ENCODE results near the gene ITCH. TPM values are rescaled to one million over a fixed set of nuclear protein-coding genes. Genes with fewer than 3 reads are reported as not detected.

The ITCH gene
- total RNA-seq, 2 experiments from 2014 or later: 41.4 to 43.5 TPM

- ATAC-seq (no peak), DNase-seq (no peak)
- H3K4me3 Mint-ChIP-seq: no peak overlapping the region
- intact Hi-C loops (cut with DNase I, micrococcal nuclease): no loop called here
- H3K4me1 Mint-ChIP-seq: peaks cover 19% of the 10 kb centered on the region
- POLR2A ChIA-PET: interaction anchor here (0.8 to 1.5 kb wide), 3 partner anchors 15 to 204 kb away, joined by 3 to 5 read pairs (median 4); partner anchors contain the start of genes DYNLRB1 and MAP1LC3A
- H3K27ac Mint-ChIP-seq: no peak overlapping the region
- H3K27me3 Mint-ChIP-seq: no peaks in the 10 kb centered on the region
- CTCF ChIA-PET: interaction anchor here (0.8 to 3.8 kb wide), 5 partner anchors 9 to 232 kb away, joined by 3 to 17 read pairs (median 6); no protein-coding TSS in a partner anchor
- peaks cover 15% of the 10 kb centered on the region for H3K36me3 Mint-ChIP-seq (ENCODE audit: low read depth)
- no peaks in the 10 kb centered on the region for H3K9me3 Mint-ChIP-seq (ENCODE audit: low read depth)
These were observed 180.5 kb downstream of the ITCH start for GRCh38 chr20:34543463-34544056.

GRCh38 chr20:34544109-34544796 is 181.2 kb downstream of the ITCH start:
- H3K36me3 Mint-ChIP-seq (ENCODE audit: low read depth): peaks cover 13% of the 10 kb centered on the region
- H3K9me3 Mint-ChIP-seq (ENCODE audit: low read depth): no peaks in the 10 kb centered on the region
- ChIA-PET POLR2A (interaction anchor here (0.8 to 1.5 kb wide), 4 partner anchors 14 to 204 kb away, joined by 3 to 5 read pairs (median 4); partner anchors contain the start of genes DYNLRB1 and MAP1LC3A), CTCF (interaction anchor here (0.8 to 3.8 kb wide), 5 partner anchors 9 to 232 kb away, joined by 3 to 17 read pairs (median 6); no protein-coding TSS in a partner anchor)
- peak overlapping the region; percentile 14 for H3K4me3 Mint-ChIP-seq
- peak; percentile 39 for DNase-seq
- no peaks in the 10 kb centered on the region for H3K27me3 Mint-ChIP-seq
- intact Hi-C loops (cut with DNase I, micrococcal nuclease): no loop called here
- H3K27ac Mint-ChIP-seq: no peak overlapping the region
- peaks cover 19% of the 10 kb centered on the region for H3K4me1 Mint-ChIP-seq
- ATAC-seq: peak; percentile 76

GRCh38 chr20:34546751-34547181 is 183.7 kb downstream of the ITCH start:
- DNase-seq (no peak), ATAC-seq (no peak)
- intact Hi-C loops (cut with DNase I, micrococcal nuclease): no loop called here
- peaks cover 6% of the 10 kb centered on the region for H3K36me3 Mint-ChIP-seq (ENCODE audit: low read depth)
- no peak overlapping the region for H3K27ac Mint-ChIP-seq
- H3K27me3 Mint-ChIP-seq: no peaks in the 10 kb centered on the region
- no peaks in the 10 kb centered on the region for H3K9me3 Mint-ChIP-seq (ENCODE audit: low read depth)
- ChIA-PET POLR2A (interaction anchor here (0.6 kb wide), 1 partner anchor 183 kb away, joined by 3 read pairs; no protein-coding TSS in a partner anchor), CTCF (no interaction called here)
- no peak overlapping the region for H3K4me3 Mint-ChIP-seq
- H3K4me1 Mint-ChIP-seq: peaks cover 12% of the 10 kb centered on the region

- H3K9me3 Mint-ChIP-seq (ENCODE audit: low read depth): no peaks in the 10 kb centered on the region
- ATAC-seq (no peak), DNase-seq (no peak)
- H3K27ac Mint-ChIP-seq: no peak overlapping the region
- peaks cover 12% of the 10 kb centered on the region for H3K4me1 Mint-ChIP-seq
- no peaks in the 10 kb centered on the region for H3K27me3 Mint-ChIP-seq
- POLR2A ChIA-PET: interaction anchor here (0.5 kb wide), 1 partner anchor 27 kb away, joined by 5 read pairs; no protein-coding TSS in a partner anchor
- CTCF ChIA-PET: interaction anchor here (1.3 kb wide), 1 partner anchor 10 kb away, joined by 5 read pairs; no protein-coding TSS in a partner anchor
- no peaks in the 10 kb centered on the region for H3K36me3 Mint-ChIP-seq (ENCODE audit: low read depth)
- no peak overlapping the region for H3K4me3 Mint-ChIP-seq
- intact Hi-C loops (cut with DNase I, micrococcal nuclease): no loop called here
These were observed 185.0 kb downstream of the ITCH start for GRCh38 chr20:34547844-34548613.

DNA sequence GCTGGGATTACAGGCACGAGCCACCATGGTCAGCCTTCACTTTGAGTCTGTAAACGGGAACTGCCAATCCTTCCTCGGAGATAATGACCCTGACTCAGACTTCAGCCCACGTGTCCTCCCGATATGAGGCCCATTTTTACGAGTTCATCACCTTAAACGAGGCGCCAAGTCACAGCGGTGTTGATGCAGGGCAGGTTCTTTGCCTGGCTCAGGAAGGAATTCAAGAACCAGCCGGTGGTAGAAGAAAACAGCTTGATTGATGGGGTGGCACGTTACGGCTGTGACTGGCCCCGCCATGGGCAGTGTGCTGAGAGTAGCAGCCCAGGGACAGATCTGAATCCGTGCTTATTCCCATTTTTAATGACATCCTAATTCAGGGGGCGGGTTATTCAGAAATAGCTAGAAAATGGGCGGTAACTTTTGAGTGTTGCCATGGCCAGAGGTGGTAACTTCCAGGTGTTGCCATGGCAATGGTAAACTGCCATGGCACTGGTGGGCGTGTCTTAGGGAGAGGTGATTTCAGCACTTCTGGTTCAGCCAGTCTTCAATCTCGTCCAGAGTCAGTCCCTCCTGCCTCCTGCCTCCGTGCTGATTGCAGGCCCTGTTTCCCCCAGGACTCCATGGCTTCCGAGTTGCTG is 186.3 kb downstream of the ITCH start:
- CTCF ChIA-PET: no interaction called here
- Mint-ChIP-seq H3K36me3 (ENCODE audit: low read depth) (no peaks in the 10 kb centered on the region), H3K27me3 (no peaks in the 10 kb centered on the region), H3K27ac (no peak overlapping the region), H3K9me3 (ENCODE audit: low read depth) (no peaks in the 10 kb centered on the region), H3K4me3 (no peak overlapping the region), H3K4me1 (peaks cover 6% of the 10 kb centered on the region)
- DNase-seq: peak; percentile 27
- intact Hi-C loops (cut with DNase I, micrococcal nuclease): no loop called here
- POLR2A ChIA-PET: no interaction called here
- peak; percentile 16 for ATAC-seq

- H3K4me3 Mint-ChIP-seq: no peak overlapping the region
- POLR2A ChIA-PET: no interaction called here
- no peaks in the 10 kb centered on the region for H3K27me3 Mint-ChIP-seq
- DNase-seq (no peak), ATAC-seq (no peak)
- H3K27ac Mint-ChIP-seq: no peak overlapping the region
- H3K9me3 Mint-ChIP-seq (ENCODE audit: low read depth): no peaks in the 10 kb centered on the region
- CTCF ChIA-PET: no interaction called here
- intact Hi-C loops (cut with DNase I, micrococcal nuclease): no loop called here
- H3K36me3 Mint-ChIP-seq (ENCODE audit: low read depth): no peaks in the 10 kb centered on the region
- H3K4me1 Mint-ChIP-seq: peaks cover under 1% of the 10 kb centered on the region
These were observed 186.8 kb downstream of the ITCH start for GRCh38 chr20:34549929-34550305.

DNA sequence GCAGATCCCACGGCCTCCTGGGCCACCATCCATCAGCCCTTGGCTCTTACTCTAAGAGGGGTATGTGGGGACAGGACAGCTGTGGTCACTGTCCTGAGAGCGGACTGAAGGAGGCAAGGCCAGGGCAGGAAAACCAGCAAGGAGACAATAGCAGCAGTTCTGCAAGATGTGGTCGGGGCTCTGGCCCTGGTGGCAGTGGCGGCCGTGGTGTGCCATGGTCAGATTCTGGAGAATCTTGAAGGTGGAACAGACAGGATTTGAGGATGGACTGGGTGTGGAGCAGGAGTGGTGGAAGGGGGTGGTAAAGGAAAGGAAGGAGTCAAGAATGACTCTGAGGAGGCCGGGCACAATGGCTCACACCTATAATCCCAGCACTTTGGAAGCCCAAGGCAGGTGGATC is 189.5 kb downstream of the ITCH start:
- no peak for ATAC-seq
- ChIA-PET CTCF (interaction anchor here (0.5 kb wide), 1 partner anchor 35 kb away, joined by 3 read pairs; no protein-coding TSS in a partner anchor), POLR2A (no interaction called here)
- intact Hi-C loops (cut with DNase I, micrococcal nuclease): no loop called here
- Mint-ChIP-seq H3K9me3 (ENCODE audit: low read depth) (no peaks in the 10 kb centered on the region), H3K4me3 (no peak overlapping the region), H3K27ac (no peak overlapping the region), H3K4me1 (peaks cover 4% of the 10 kb centered on the region), H3K27me3 (no peaks in the 10 kb centered on the region), H3K36me3 (ENCODE audit: low read depth) (no peaks in the 10 kb centered on the region)
- DNase-seq: no peak

DNA sequence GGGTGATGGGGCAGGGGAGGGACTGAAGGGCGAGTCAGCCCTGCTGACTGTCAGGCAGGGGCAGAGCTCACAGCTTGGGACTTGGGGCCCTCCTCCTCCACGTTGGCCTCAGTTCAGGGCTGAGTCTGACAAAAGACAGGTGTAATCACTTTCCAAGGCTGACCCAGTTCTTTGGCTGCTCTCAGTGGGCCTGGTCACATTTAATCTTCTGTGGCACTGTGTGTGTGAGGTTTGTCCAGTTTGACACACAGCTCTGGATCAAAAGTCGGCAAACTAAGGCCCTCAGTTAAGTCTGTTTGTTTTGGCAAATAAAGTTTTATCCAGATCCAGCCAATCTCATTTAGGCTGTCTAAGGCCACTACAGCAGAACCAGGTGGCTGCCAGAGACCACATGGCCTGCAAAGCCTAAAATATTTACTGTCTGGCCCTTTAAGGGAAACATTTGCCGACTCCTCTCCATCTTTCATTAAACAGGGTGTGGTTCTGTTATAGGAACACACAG is 190.3 kb downstream of the ITCH start:
- POLR2A ChIA-PET: no interaction called here

DNA sequence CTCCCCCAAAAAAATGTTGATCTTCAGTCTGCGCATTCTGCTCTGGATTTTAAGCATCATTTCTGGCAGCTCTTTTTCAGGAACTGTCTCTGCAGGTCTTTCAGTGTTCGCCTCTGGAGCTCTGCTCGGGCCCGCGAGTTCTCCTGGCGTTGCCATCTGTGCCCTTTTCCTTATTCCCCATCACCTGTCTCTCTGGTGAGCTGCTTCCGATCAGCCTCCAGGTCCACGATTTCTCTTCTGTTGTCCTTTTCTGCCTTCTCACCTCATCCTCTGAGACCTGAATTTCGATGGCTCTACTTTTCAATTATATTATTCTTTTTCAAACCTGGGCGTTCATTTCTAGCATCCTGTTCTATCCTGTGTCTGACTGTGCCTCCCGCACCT is 194.9 kb downstream of the ITCH start:
- ATAC-seq (no peak), DNase-seq (no peak)
- ChIA-PET CTCF (interaction anchor here (0.6 to 2.7 kb wide), 7 partner anchors 18 to 245 kb away, joined by 3 to 14 read pairs (median 4); no protein-coding TSS in a partner anchor), POLR2A (interaction anchor here (0.6 to 1.6 kb wide), 3 partner anchors 13 to 162 kb away, joined by 4 to 6 read pairs (median 4); no protein-coding TSS in a partner anchor)
- H3K36me3 Mint-ChIP-seq (ENCODE audit: low read depth): peaks cover 3% of the 10 kb centered on the region
- peaks cover 14% of the 10 kb centered on the region for H3K4me1 Mint-ChIP-seq
- peak overlapping the region; percentile 79 for H3K4me3 Mint-ChIP-seq
- no peaks in the 10 kb centered on the region for H3K9me3 Mint-ChIP-seq (ENCODE audit: low read depth)
- peak overlapping the region; percentile 88 for H3K27ac Mint-ChIP-seq
- intact Hi-C loops (cut with DNase I, micrococcal nuclease): loop anchor here (1.0 to 2.0 kb wide), 7 partner anchors 23 to 255 kb away; partner anchors contain the start of genes TP53INP2 (in 2 of the 2), AHCY (in 1 of the 2), DYNLRB1 (in 1 of the 2) and PIGU (in 1 of the 2)
- no peaks in the 10 kb centered on the region for H3K27me3 Mint-ChIP-seq

More for the DNA sequence above, 190.3 kb downstream of the ITCH start:
- Mint-ChIP-seq H3K4me3 (no peak overlapping the region), H3K27ac (no peak overlapping the region), H3K36me3 (ENCODE audit: low read depth) (peaks cover 1% of the 10 kb centered on the region), H3K27me3 (no peaks in the 10 kb centered on the region), H3K4me1 (peaks cover 11% of the 10 kb centered on the region), H3K9me3 (ENCODE audit: low read depth) (no peaks in the 10 kb centered on the region)
- intact Hi-C loops (cut with DNase I, micrococcal nuclease): no loop called here
- ATAC-seq: no peak
- CTCF ChIA-PET: interaction anchor here (0.5 to 1.5 kb wide), 3 partner anchors 10 to 36 kb away, joined by 3 to 6 read pairs (median 5); no protein-coding TSS in a partner anchor
- no peak for DNase-seq

DNA sequence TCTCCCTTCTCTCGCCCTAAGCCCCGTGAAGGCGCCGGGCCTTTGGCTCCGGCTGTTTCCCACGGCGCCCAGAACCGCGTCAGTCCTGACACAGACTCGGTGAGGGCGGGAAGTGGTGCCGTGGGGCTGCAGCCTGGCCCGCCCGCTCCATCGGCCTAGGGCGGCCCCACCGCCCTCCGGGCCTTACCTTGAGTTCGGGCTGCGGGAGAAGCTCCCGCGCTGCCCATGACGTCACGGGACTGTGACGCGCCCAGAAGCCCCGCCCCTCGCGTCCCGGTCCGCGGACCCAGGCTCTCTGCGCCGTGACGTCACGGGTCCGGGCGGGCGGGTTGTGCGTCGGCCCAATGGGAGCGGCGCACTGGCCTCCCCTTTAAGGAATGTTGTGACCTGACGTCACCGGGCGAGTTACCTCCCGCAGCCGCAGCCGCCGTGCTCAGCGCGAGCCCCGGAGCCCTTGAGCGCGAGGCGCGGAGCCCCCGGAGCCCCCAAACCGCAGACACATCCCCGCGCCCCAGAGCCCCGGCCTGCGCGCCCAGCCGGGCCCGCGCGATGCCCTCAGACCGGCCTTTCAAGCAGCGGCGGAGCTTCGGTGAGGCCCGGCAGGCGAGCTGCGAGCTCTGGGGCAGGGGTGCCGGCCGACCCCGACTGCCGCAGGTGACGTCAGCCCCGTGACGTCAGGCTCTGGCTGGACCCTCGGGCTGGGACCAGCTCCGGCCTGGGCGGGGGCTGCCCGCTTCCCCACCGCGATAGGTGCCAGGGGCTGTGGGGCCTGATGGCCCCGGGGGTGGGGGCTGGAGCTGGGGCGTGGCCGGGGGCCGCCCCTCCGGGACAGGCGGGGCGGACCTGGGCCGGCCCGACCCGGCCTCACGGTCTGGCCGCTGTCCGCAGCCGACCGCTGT is 195.5 kb downstream of the ITCH start, which contains the start of gene MAP1LC3A:
MAP1LC3A (plus strand) TSS at position 399 of the 899 bp plus-strand sequence; CDS start at position 550, 151 bp downstream.
- no peaks in the 10 kb centered on the region for H3K9me3 Mint-ChIP-seq (ENCODE audit: low read depth)
- peak within 1 kb of the TSS; percentile 88 for H3K27ac Mint-ChIP-seq
- peak; percentile 87 for ATAC-seq
- CTCF ChIA-PET: interaction anchor here (0.6 to 2.7 kb wide), 6 partner anchors 19 to 246 kb away, joined by 3 to 14 read pairs (median 4); no protein-coding TSS in a partner anchor
- H3K4me3 Mint-ChIP-seq: peak within 1 kb of the TSS; percentile 79
- intact Hi-C loops (cut with DNase I, micrococcal nuclease): loop anchor here (1.0 to 2.0 kb wide), 7 partner anchors 22 to 255 kb away; partner anchors contain the start of genes TP53INP2 (in 2 of the 2), AHCY (in 1 of the 2), DYNLRB1 (in 1 of the 2) and PIGU (in 1 of the 2)
- peak; percentile 96 for DNase-seq
- H3K36me3 Mint-ChIP-seq (ENCODE audit: low read depth): peaks cover 3% of the 10 kb centered on the region
- no peaks in the 10 kb centered on the region for H3K27me3 Mint-ChIP-seq
- POLR2A ChIA-PET: interaction anchor here (0.6 to 1.6 kb wide), 3 partner anchors 14 to 117 kb away, joined by 4 to 8 read pairs (median 4); no protein-coding TSS in a partner anchor
- H3K4me1 Mint-ChIP-seq: peaks cover 14% of the 10 kb centered on the region
